NCI-H2171 treated with DMSO at 0.1 percent for 48 hours (cell line): ENCODE measurements around the gene BTBD19.
"Not testable (repeated sequence)": the region's sequence is repeated elsewhere in the genome, so short reads cannot be mapped to it uniquely, and the experiment has no call there.

Source experiments
- DNase-seq: peaks from one replicate; lab custom pipeline; 2025; lab: John Stamatoyannopoulos, UW

The BTBD19 gene

DNA sequence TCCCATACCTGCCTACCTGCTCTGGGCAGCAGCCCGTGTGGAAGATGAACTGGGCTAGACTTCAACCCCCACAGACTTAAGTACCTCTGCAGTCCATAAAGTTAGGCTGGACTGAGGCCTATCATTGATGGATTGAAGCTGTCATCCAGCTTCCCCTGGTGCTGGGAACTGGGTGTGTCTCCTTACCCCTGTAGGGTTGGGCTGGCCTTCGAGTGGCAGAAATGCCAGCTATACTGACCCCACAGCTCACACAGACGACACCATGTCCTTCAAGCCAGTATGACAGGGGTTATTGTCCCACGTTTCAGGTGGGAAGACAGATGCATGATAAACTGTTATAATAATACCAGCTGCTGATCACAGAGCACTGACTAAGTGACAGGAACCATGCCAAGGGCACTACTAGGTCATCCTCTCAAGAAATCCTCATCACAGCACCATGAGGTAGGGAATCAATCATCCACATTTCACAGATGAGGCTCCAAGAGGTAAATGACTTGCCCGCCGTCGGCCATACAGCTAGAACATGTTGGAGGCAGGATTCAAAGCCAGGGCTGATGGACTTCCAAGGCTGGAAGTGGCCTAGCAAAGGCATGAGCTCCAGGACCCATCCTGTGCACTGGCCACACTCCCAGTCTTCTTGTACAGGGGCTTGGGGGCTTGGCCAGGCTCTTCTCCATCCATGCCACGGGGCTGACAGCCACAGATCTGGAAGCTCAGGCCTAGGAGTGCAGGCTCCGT, 20.0 kb upstream of the BTBD19 start, which contains the start of gene BEST4:
BEST4 (minus strand) TSS at position 51 of the 741 bp plus-strand sequence. CDS start 465 bp downstream, outside the sequence.
- no peak for DNase-seq

DNA sequence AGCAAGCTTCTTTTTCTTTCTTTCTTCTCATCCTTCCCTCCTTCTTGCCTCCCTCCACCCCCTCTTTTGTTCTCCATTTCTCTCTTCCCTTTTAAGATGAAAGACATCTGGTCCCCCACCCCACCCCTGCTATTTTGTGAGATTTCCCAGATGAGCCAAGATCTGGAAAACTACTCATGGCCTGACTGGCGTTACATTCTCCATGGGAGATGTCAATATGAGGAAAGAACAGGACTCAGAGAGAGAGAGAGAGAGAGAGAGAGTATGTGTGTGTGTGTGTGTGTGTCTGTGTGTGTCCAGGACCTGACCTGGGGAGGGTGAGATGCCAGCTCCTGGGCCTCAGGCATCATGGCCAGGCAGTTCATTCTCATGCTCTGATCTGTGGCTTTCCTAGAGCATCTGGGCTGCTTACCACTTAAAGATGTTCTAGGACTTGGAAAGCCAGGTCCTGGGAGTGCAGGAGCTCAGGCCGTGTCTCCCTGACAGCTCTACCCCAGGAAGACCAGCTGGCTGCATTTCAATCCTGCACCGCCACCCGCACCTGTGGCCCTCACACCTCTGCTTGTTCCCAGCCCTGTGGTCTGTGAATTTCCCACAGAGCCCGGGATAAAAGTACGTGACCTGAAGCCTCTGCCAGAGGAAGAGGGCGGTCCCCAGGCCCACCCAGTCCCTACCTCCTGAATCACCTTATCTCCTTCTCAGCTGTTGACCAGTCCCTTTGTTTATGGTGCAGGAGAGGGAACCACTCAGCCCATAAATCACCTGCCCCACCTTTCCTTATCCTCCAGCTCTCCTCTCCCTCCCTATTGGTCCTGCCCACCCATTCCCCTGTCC, 17.1 kb upstream of the BTBD19 start:
- DNase-seq: no peak

DNA sequence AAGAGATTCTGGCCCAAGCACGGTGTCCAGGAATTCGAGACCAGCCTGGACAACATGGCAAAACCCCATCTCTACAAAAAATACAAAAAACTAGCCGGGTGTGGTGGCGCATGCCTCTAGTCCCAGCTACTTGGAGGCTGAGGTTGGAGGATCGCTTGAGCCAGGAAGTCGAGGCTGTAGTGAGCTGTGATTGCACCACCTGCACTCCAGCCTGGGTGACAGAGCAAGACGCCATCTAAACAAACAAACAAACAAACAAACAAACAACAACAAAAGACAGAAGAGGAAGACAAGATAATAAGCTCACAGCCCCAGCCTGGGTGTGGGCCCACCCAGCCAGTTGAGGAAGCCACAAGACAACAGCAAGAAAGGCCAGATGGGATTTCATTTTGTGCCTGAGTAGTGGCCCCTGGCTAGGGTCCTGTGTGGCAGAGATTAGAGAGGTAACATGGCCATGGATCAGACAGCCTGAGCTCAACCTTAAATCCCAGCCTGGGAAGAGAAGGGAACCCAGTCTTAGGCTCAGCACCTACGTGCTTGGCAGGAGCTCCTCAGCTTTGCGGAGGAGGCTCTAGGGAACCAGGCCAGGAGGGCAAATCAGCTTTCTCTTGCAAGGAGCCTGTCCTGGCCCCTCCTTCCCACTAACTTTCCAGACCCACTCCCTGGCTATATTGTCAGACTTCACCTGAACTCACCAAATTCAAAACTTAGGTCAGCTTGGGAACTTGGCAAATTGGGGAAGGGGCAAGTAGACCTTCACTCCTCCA, 15.4 kb upstream of the BTBD19 start:
- DNase-seq: no peak

DNA sequence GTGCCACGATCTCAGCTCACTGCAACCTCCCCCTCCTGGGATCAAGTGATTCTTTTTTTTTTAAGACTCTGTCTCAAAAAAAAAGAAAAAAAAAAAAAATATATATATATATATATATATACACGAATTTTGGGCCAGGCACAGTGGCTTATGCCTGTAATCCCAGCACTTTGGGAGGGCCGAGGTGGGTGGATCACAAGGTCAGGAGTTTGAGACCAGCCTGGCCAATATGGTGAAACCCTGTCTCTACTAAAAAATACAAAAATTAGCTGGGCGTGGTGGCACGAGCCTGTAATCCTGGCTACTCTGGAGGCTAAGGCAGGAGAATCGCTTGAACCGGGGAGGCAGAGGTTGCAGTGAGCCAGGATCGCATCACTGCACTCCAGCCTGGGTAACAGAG, 10.4 kb upstream of the BTBD19 start:
- not testable (repeated sequence) for DNase-seq

DNA sequence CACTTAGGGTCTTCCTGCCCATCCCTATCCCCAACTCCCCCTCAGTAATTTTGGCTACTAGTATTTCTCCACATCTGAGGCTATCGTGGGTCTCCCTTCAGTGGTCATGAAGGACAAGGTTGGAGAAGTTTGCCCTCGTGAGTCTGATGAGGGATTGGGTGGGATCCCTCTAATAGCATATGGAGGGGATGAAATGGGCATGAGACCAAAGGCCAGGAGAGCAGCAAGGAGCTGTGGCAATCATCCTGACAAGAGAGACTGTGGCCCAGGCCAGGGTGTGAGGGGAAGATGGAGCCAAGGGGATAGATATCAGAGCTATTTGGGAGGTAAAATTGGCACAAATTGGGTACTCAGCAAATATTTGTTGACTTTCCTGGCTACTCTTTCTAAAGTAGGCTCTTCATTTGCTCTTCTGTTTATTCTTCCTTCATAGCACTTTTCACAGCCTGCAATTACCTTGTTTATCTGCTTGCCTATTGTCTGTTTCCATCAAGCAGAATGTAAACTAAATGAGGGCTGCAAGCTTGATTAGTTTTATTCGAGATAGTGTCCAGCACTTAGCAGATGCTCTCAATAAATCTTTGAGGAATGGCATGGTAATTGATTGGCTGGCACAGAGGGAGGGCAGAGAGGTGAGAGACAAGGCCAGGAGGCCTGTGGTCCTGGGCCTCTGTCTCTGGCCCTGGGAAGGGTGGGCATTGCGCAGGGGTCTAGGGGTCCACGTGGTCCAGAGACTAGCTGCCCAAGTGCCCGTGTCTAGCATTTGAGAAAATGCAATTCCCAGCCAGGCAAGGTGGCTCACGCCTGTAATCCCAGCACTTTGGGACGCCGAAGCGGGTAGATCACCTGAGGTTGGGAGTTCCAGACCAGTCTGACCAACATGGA, 9.6 kb upstream of the BTBD19 start:
- no peak for DNase-seq

DNA sequence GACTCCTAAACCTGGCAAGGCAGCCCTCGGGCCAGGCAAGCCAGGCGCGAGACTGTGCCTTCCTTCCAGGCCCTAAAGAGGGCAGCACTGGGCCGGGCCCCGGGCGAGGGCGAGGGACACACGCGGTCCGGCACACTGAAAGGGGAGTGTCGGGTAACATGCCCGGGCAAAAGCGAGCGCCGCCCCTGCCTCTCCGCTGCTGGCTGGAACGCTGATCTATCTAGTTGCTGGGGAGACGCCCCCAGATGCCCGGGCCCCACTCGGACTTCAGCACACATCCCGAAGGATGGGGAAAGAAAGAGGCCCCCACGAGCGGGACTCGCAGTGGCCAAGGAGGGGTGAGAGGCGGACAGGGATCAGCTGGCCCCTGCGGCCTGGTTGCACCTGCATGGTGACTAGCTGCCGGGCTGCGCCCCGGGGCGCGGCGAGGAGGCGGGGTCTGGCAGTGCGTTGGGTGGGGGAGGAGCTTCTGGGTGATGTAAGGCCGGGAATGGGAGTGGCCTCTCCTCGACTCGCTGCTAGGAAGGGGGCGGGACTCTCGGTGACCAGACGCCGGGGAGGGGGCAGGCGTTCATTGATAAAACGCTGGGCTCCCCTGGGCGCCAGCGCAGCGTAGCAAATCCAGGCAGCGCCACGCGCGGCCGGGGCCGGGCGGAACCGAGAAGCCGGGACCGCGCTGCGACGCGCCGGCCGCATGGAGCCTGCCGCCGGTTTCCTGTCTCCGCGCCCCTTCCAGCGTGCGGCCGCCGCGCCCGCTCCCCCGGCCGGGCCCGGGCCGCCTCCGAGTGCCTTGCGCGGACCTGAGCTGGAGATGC, 8.3 kb upstream of the BTBD19 start, which contains the start of gene PLK3:
PLK3 (plus strand) TSS at position 608 of the 815 bp plus-strand sequence; CDS start at position 695, 87 bp downstream.
- DNase-seq: peak; percentile 96

DNA sequence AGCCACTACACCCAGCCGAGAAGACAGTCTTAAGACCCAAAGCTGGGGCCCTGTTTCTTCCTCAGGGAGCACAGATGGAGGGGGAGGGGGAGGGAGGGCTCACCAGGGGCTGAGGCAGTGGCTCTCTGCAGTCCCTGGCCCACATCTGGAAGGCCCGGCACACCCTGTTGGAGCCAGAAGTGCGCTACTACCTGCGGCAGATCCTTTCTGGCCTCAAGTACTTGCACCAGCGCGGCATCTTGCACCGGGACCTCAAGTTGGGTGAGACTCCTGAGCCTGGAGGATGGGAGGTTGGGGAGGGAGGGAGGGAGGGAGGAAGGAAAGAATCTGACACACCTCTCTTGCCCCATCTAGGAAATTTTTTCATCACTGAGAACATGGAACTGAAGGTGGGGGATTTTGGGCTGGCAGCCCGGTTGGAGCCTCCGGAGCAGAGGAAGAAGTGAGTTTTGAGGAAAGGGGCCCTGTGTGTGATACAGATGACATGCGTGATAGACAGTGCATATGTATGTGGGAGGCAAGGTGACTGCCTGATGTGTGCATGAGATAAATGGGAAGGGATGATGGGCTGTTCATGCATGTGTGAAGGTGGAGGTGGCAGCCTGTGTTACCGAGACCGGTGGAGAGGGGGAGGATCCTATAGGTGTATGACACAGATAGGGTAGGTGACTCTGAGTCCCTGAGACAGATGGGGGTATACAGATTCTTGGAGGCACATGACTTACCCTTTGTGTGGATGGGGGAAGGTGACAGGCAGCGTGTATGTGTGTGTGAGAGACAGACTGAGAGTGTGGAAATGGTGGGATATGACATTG, 6.6 kb upstream of the BTBD19 start:
- DNase-seq: peak; percentile 82

DNA sequence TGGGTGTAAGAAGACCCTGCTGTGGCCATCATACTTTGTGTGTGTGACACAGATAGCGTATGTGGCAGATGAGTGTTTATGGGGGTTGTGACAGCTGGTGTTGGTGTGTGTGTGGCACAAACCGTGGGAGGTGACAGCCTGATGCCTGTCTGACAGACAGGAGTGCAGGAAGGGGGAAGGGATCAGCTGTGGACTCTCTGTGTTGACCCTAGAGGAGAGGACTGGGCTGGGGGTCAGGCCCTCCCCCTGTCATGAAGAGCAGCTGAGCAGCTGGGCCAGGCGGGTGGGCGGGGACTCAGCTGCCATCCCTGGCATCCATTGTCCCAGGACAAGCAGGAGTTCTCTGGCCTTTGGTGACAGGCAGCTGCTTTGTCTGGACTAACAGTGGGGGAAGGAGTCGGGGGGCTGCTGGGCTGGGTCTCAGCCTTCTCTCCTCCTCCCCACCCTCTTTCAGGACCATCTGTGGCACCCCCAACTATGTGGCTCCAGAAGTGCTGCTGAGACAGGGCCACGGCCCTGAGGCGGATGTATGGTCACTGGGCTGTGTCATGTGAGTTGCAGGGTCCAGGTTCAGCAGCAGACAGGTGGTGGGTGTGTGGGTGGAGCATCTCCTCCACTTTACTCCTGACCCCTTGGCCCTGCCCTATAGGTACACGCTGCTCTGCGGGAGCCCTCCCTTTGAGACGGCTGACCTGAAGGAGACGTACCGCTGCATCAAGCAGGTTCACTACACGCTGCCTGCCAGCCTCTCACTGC, 5.8 kb upstream of the BTBD19 start:
- no peak for DNase-seq

DNA sequence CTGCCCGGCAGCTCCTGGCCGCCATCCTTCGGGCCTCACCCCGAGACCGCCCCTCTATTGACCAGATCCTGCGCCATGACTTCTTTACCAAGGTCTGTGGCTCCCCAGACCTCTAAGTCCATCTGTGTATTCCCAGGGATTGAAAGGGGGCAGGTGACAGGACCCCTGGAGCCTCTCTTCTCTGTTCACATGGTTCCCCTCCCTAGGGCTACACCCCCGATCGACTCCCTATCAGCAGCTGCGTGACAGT, 5.3 kb upstream of the BTBD19 start:
- no peak for DNase-seq

DNA sequence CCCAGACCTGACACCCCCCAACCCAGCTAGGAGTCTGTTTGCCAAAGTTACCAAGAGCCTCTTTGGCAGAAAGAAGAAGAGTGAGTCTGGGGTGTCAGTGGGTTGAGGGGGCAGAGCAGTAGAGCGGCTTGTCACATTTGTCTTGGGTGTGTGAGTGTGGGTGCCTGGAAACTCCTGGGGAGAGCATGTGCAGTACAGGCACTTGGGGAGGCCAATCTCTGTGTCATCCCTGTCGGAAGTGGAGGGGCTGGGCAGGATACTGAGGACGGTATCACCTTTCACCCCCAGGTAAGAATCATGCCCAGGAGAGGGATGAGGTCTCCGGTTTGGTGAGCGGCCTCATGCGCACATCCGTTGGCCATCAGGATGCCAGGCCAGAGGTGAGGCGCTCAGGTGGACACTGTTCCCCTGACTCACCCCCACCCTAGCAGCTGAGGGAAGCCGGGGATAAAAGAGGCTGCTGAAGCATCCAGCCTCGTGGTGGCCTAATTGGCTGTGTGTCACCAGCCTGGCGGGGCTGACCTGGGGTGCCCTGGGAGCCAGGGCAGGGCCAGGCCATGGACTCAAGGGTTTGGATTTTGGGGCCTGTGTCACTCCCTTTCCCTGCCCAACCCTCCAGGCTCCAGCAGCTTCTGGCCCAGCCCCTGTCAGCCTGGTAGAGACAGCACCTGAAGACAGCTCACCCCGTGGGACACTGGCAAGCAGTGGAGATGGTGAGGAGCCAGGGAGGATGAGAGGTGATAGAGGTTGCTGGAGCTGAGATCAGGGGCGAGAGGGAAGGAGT, 4.8 kb upstream of the BTBD19 start:
- no peak for DNase-seq

DNA sequence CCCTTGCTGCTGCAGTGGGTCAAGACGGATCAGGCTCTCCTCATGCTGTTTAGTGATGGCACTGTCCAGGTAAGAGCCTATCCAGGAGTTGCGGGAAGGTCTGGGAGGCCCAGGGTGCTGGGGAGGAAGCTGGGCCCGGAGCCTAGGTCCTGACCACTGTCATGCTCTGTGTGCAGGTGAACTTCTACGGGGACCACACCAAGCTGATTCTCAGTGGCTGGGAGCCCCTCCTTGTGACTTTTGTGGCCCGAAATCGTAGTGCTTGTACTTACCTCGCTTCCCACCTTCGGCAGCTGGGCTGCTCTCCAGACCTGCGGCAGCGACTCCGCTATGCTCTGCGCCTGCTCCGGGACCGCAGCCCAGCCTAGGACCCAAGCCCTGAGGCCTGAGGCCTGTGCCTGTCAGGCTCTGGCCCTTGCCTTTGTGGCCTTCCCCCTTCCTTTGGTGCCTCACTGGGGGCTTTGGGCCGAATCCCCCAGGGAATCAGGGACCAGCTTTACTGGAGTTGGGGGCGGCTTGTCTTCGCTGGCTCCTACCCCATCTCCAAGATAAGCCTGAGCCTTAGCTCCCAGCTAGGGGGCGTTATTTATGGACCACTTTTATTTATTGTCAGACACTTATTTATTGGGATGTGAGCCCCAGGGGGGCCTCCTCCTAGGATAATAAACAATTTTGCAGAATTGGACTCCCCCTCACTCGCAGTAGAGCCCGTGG, 2.9 kb upstream of the BTBD19 start:
- DNase-seq: no peak

DNA sequence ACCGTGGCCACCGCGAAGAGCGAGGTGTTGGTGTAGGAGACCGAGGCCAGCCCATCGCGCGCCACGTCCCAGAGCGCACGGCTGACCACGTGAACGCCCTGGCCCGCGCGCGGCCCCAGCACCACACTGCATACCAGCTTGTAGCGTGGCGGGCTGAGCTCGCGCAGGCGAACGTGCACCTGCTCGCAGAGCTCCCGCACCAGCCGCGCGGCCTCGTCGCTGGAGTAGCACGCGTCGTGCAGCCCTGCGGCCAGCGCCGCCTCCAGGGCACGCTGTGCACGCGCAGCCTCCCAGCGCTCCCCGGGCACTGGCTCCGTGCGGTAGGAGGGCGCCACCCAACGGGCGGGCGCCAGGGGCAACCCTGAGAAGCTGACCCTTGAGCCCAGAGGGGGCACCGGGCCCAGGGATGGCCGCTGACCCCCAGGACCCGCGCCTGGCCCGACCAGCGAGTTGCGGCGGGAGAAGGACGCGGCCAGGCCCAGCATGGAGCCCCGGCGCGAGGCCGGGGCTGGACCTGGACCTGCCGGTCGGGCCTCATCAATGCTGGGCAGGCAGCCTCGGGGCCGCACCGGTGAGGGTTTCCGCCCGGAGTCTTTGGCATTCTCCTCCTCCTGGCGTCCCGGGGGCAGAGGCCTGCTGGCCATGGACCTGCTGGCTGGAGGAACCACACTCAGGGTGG, 2.2 kb upstream of the BTBD19 start:
- no peak for DNase-seq

DNA sequence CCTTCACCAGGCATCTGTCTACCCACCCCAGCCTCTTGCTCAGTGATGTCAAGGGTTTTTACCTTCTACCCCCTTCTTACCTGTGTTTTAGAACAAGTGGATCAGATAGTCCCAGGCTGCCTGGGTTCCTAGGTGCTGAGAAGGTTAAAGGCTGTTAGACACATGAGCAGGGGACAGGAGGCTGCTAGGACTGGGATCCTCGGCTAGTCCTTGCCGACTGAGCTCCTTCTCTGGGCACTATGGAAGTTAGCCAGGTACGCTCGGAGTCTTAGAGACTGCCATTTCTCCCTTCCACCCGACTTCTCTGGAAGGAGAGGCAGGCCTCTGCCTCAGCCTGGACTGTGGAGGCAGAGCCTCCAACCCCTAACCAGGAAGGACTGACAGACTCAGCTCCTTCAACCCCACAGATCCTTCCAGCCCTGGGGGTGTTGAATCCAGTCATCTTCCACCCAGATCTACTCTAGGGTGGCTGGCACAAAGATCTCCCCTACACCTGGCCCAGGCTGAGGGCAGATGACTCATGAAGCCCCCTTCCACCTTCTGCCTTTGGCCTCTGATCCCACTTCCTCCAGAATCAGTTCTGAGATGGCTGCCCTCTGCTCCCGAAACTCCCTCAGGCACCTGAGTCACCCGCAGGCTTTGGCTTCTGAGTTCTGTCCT, 1.5 kb upstream of the BTBD19 start, which contains the start of gene DYNLT4:
DYNLT4 (minus strand) TSS at position 648 of the 660 bp plus-strand sequence. CDS start 683 bp downstream, outside the sequence.
- no peak for DNase-seq

DNA sequence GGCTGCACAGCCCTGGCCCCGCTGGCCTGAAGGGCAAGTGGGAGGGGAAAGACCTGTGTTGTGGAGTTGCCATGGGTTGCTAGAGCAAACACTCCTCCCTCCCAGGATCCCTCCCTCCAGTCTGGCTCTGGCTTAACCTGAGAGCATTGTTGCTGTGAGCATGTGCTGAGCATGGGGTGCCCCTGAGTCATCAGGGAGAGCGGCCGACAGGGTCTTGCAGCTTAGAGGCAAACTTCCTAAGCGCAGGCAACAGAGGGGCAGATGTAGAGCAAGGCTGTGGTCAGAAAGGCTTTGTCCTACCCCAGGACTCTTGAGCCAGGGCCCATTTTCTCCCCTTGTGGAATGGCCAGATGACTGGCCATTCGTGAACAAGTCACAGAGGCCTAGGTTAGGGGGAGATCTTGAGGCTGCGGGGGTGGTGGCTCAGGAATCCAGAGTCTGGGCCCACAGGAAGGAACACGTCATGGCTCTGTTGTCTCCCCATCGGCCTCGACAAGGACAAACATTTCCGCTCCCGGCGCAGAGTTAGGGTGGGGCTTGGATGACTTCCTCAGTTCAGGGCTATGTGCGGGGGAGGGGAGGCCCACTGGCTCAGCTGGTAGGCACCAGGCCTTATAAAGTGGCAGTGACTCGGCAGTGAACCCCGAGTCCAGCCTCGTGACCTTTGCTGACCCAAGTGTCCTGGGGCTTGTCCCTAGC, 810 bp upstream of the BTBD19 start:
- DNase-seq: no peak
